Hair follicle dermal papilla cell (primary cell): ENCODE results near the gene PPRC1. TPM values are rescaled to one million over a fixed set of nuclear protein-coding genes. Genes with fewer than 3 reads are reported as not detected.

Source experiments
- small RNA-seq: library from RNA; depleted of rRNA; stranded (forward); fragments of <200 nt; gene quantifications from one replicate; pipeline ENCODE3, GENCODE V24; 2012
- total RNA-seq: library from RNA; depleted of rRNA; stranded (reverse); fragments of >200 nt; gene quantifications from 2 replicates; pipeline ENCODE4 v1.2.3, GENCODE V29; 2012

The PPRC1 gene, protein sequence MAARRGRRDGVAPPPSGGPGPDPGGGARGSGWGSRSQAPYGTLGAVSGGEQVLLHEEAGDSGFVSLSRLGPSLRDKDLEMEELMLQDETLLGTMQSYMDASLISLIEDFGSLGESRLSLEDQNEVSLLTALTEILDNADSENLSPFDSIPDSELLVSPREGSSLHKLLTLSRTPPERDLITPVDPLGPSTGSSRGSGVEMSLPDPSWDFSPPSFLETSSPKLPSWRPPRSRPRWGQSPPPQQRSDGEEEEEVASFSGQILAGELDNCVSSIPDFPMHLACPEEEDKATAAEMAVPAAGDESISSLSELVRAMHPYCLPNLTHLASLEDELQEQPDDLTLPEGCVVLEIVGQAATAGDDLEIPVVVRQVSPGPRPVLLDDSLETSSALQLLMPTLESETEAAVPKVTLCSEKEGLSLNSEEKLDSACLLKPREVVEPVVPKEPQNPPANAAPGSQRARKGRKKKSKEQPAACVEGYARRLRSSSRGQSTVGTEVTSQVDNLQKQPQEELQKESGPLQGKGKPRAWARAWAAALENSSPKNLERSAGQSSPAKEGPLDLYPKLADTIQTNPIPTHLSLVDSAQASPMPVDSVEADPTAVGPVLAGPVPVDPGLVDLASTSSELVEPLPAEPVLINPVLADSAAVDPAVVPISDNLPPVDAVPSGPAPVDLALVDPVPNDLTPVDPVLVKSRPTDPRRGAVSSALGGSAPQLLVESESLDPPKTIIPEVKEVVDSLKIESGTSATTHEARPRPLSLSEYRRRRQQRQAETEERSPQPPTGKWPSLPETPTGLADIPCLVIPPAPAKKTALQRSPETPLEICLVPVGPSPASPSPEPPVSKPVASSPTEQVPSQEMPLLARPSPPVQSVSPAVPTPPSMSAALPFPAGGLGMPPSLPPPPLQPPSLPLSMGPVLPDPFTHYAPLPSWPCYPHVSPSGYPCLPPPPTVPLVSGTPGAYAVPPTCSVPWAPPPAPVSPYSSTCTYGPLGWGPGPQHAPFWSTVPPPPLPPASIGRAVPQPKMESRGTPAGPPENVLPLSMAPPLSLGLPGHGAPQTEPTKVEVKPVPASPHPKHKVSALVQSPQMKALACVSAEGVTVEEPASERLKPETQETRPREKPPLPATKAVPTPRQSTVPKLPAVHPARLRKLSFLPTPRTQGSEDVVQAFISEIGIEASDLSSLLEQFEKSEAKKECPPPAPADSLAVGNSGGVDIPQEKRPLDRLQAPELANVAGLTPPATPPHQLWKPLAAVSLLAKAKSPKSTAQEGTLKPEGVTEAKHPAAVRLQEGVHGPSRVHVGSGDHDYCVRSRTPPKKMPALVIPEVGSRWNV (N-terminal part only)
- 35.5 and 42.5 TPM in 2 replicates for total RNA-seq

DNA sequence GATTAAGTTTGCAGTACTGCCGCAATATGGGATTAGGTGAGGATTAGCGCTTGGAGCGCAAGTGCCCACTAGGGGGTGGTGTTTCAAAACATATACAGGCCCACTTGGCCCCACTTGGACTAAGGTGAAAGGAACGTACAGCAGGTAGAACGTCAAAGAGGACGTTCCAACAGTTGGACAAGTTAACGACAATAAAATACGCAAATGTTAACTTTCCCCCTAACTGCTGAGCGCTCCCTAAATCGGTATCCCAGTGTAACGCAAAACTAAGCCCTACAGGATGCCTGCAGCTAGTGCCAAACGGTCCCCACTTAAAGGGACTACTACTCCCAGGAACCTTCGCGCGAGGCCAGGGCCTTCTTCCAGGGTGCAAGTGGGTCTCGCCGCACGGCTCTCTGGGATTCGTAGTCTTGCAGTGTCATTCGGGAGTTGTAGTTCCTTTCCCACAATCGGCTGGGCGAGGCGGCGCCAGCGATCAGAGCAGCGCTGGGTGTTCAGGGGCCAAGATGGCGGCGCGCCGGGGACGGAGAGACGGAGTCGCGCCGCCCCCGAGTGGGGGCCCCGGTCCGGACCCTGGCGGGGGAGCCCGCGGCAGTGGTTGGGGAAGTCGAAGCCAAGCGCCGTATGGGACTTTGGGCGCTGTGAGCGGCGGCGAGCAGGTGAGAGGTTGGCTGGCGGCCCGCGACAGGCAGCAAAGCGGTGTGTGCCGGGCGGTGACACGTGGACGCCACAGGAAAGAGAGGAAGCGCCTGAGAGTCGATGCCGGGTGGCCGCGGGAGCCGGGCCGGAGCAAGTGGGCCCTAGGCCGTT lies at the start of gene PPRC1:
PPRC1 (plus strand) TSS at position 478 of the 810 bp plus-strand sequence; CDS start at position 507, 29 bp downstream.

DNA sequence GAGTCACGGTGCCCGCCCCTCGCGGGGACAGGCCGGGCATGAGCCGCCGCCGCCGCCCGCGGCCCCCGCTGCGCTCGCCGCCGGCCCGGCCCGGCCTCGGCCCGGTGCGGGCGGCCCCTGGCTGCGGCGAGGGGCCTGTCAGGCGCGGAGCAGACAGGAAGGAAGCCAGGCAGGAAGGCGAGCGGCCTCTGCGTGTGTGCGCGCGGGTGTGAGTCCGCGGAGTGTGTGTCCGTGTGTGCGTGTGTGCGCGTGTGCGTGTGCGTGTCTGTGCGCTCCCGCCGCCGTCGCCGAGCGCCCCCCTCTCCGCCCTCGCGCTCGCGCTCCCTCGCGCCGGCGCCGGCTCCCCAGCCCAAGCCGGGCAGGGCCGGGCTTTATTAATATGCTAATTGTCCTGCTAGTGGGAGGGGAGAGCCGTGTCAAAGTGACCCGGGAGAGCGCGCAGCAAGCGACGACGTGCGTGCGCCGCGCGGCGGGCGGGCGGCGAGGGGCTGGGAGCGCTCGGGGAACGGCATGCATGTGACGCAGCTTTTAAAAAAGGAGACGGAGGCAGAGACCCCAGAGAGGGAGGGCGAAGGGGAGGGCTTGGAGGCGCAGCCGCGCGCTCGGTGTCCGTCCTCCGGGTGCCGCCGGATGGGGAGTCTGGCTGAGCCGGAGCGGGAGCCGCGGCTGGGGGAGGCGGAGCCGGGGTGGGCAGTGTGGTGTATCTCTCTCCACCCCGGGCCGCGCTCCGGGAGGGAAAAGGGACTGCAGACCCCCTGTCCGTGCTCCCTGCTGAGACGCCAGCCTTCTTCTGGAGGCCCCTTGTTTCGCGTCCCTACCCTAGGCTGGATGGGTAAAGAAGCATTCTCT lies 12.5 kb upstream of the PPRC1 start, which contains the start of gene LDB1:
LDB1 (minus strand) TSS at position 227 of the 849 bp plus-strand sequence. CDS start 258 bp downstream, outside the sequence.

DNA sequence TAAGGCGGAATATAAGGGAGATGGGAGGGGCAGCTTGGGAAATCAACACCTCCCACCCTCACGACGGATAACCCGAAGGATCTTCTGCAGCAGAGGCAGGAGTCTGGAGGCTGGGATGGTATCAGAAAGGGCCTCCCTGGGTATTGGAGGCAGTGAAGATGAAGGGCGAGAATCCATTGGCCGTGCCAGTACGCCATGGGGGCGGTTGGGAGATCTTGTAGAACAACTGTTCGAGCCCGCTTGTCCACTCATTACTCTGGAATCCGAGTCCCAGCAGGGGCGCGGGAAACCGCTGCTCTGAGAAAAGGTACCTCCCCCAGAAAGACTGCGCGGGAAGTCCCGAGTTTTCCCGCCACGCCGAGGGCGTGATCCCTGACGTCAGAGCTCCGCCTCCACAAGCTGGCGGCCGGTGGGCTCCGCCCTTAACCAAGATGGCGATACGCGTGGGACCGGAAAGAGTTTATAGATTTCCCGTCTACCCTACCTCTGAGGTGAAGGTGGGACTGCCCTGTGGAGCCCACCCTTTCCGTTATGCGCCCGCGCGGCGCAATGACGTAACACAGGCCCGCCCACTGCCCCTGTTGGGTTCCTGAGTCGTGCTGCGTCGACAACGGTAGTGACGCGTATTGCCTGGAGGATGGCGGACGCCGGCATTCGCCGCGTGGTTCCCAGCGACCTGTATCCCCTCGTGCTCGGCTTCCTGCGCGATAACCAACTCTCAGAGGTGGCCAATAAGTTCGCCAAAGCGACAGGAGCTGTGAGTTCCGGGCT lies 19.1 kb downstream of the PPRC1 start, which contains the start of gene NOLC1:
NOLC1 (plus strand) TSS at position 616 of the 771 bp plus-strand sequence; CDS start at position 638, 22 bp downstream.

Small RNAs within 50 kb of the gene (small RNA-seq; reads per million reads assigned to genes)
- gene AL500527.1 (not detected), gene AL500527.2 (not detected)

Other genes with a start within 250 kb of the PPRC1 start
- 16.5 and 16.9 TPM in 2 replicates for gene ARMH3, start 76.9 kb upstream of the PPRC1 start, total RNA-seq
- gene HPS6, start 67.7 kb upstream of the PPRC1 start, total RNA-seq = 46.7 and 50.4 TPM in 2 replicates
- 81.8 and 90.1 TPM in 2 replicates for gene LDB1, start 12.7 kb upstream of the PPRC1 start, total RNA-seq
- gene NOLC1, start 19.3 kb downstream of the PPRC1 start, total RNA-seq = 22.3 and 28.2 TPM in 2 replicates
- 1.9 and 2.2 TPM in 2 replicates for gene ELOVL3, start 93.3 kb downstream of the PPRC1 start, total RNA-seq
- not detected in 2 replicates for gene PITX3, start 108.5 kb downstream of the PPRC1 start, total RNA-seq
- gene GBF1, start 112.5 kb downstream of the PPRC1 start, total RNA-seq = 58.5 and 67.0 TPM in 2 replicates